ENCODE data around the gene GRM4. TPM values are rescaled to one million over a fixed set of nuclear protein-coding genes. Genes with fewer than 3 reads are reported as not detected.

The GRM4 gene
- polyA plus RNA-seq, 1 experiment = 0.06 TPM

- H3K36me3 ChIP-seq (ENCODE audit: control insufficient read depth, insufficient read depth, low read length) = no peaks in the 10 kb centered on the region
- POLR2A ChIA-PET = no interaction called here
- peaks cover 5% of the 10 kb centered on the region; the same call in 1 of the 2 replicates for H3K27me3 ChIP-seq (ENCODE audit: control insufficient read depth, insufficient read depth, low read length)
- no peak overlapping the region for H3K4me3 ChIP-seq (ENCODE audit: low read depth, low read length)
- no peak for DNase-seq (ENCODE audit: low read depth)
- TF ChIP-seq CTCF (IDR thresholded peaks at IDR 0.05; ENCODE audit: insufficient read depth, low read depth, low read length) = no peak
- CTCF ChIA-PET = interaction anchor here (1.7 kb wide), 1 partner anchor 10 kb away, joined by 6 read pairs; no protein-coding TSS in a partner anchor
Measured at GRCh38 chr6:34131326-34132290, 14.3 kb downstream of the GRM4 start.

GRCh38 chr6:34130862-34131261 lies 15.0 kb downstream of the GRM4 start:
- TF ChIP-seq CTCF (IDR thresholded peaks at IDR 0.05; ENCODE audit: insufficient read depth, low read depth, low read length) = no peak
- no peak for DNase-seq (ENCODE audit: low read depth)
- POLR2A ChIA-PET = no interaction called here
- CTCF ChIA-PET = interaction anchor here (1.7 kb wide), 1 partner anchor 11 kb away, joined by 6 read pairs; no protein-coding TSS in a partner anchor
- H3K36me3 ChIP-seq (ENCODE audit: control insufficient read depth, insufficient read depth, low read length) = no peaks in the 10 kb centered on the region
- H3K27me3 ChIP-seq (ENCODE audit: control insufficient read depth, insufficient read depth, low read length) = peaks cover under 1% of the 10 kb centered on the region; the same call in 1 of the 2 replicates
- H3K4me3 ChIP-seq (ENCODE audit: low read depth, low read length) = no peak overlapping the region

GRCh38 chr6:34129753-34130152 lies 16.1 kb downstream of the GRM4 start:
- DNase-seq (ENCODE audit: low read depth) = no peak
- CTCF ChIA-PET = interaction anchor here (0.7 kb wide), 1 partner anchor 110 kb away, joined by 3 read pairs; no protein-coding TSS in a partner anchor
- no peaks in the 10 kb centered on the region for H3K36me3 ChIP-seq (ENCODE audit: control insufficient read depth, insufficient read depth, low read length)
- no peak overlapping the region for H3K4me3 ChIP-seq (ENCODE audit: low read depth, low read length)
- POLR2A ChIA-PET = no interaction called here
- TF ChIP-seq CTCF (IDR thresholded peaks at IDR 0.05; ENCODE audit: insufficient read depth, low read depth, low read length) = no peak
- peaks cover 2% of the 10 kb centered on the region; the same call in 1 of the 2 replicates for H3K27me3 ChIP-seq (ENCODE audit: control insufficient read depth, insufficient read depth, low read length)

GRCh38 chr6:34128045-34128444 lies 17.8 kb downstream of the GRM4 start:
- no peak for DNase-seq (ENCODE audit: low read depth)
- TF ChIP-seq CTCF (IDR thresholded peaks at IDR 0.05; ENCODE audit: insufficient read depth, low read depth, low read length) = no peak
- CTCF ChIA-PET = no interaction called here
- H3K4me3 ChIP-seq (ENCODE audit: low read depth, low read length) = no peak overlapping the region
- peaks cover 2% of the 10 kb centered on the region; the same call in 1 of the 2 replicates for H3K27me3 ChIP-seq (ENCODE audit: control insufficient read depth, insufficient read depth, low read length)
- POLR2A ChIA-PET = no interaction called here
- no peaks in the 10 kb centered on the region for H3K36me3 ChIP-seq (ENCODE audit: control insufficient read depth, insufficient read depth, low read length)

- ChIA-PET POLR2A (no interaction called here), CTCF (interaction anchor here (1.2 to 2.6 kb wide), 2 partner anchors 11 to 314 kb away, joined by 4 to 6 read pairs; no protein-coding TSS in a partner anchor)
- DNase-seq (ENCODE audit: low read depth) = no peak
- Histone ChIP-seq H3K27me3 (ENCODE audit: control insufficient read depth, insufficient read depth, low read length) (peaks cover 4% of the 10 kb centered on the region; the same call in 1 of the 2 replicates), H3K4me3 (ENCODE audit: low read depth, low read length) (no peak overlapping the region), H3K36me3 (ENCODE audit: control insufficient read depth, insufficient read depth, low read length) (no peaks in the 10 kb centered on the region)
- no peak for TF ChIP-seq CTCF (IDR thresholded peaks at IDR 0.05; ENCODE audit: insufficient read depth, low read depth, low read length)
Measured at GRCh38 chr6:34126419-34126818, 19.5 kb downstream of the GRM4 start.

All from BJ (cell line).